Testis (tissue), 2 donors: ENCODE data around the gene GATA2.

ENCODE experiments used
- CTCF ChIP-seq, 3 experiments: fragments of 450-650 bp in 2 of 3; fragments of 200-600 bp in 1 of 3; sonication (generic) in 1 of 3; IDR thresholded peaks; one replicate each; pipeline ENCODE4 v1.5.1; 2016 to 2019; ENCODE audit warnings: antibody characterized with exemption in 3 of 3, mild to moderate bottlenecking in 2 of 3, moderate library complexity in 1 of 3
- POLR2A ChIP-seq: fragments of 450-650 bp; IDR thresholded peaks from one replicate; pipeline ENCODE4 v1.6.1; 2017; ENCODE audit warnings: antibody characterized with exemption, mild to moderate bottlenecking, moderate library complexity

- TF ChIP-seq POLR2A (no peak), CTCF (IDR thresholded peaks at IDR 0.05) (no peak)
These were observed 5.5 kb downstream of the GATA2 start for GRCh38 chr3:128487538-128487812.
